H9 (cell line): ENCODE results near the gene ARMC2. TPM values are rescaled to one million over a fixed set of nuclear protein-coding genes. Genes with fewer than 3 reads are reported as not detected.

Experiments used
- DNase-seq: peaks from one replicate; pipeline ENCODE4 v3.0.0-alpha.2; 2017
- H2AFZ ChIP-seq: one replicate; pipeline ENCODE4 v1.6.1; 2013; ENCODE audit warnings: mild to moderate bottlenecking, low read length, control low read depth, moderate library complexity
- H2AK5ac ChIP-seq: 2 replicates; pipeline ENCODE4 v1.6.1; 2013; ENCODE audit warnings: low read length, control low read depth, mixed read lengths; ENCODE audit not compliant: insufficient read length
- H2BK120ac ChIP-seq: one replicate; pipeline ENCODE4 v1.6.1; 2013; ENCODE audit warnings: low read depth, mild to moderate bottlenecking, low read length, control low read depth, inconsistent platforms; ENCODE audit not compliant: poor library complexity, severe bottlenecking
- H2BK12ac ChIP-seq: 2 replicates; pipeline ENCODE4 v1.6.1; 2013; ENCODE audit warnings: low read length, control low read depth, mixed read lengths, low read depth; ENCODE audit not compliant: insufficient read length
- H2BK15ac ChIP-seq: 2 replicates; pipeline ENCODE4 v1.6.1; 2013; ENCODE audit warnings: low read depth, low read length, control low read depth
- H2BK20ac ChIP-seq: one replicate; pipeline ENCODE4 v1.6.1; 2013; ENCODE audit warnings: low read depth, mild to moderate bottlenecking, low read length, control low read depth, inconsistent platforms; ENCODE audit not compliant: poor library complexity, severe bottlenecking
- H2BK5ac ChIP-seq: 2 replicates; pipeline ENCODE4 v1.6.1; 2013; ENCODE audit warnings: low read length, control low read depth, mixed read lengths; ENCODE audit not compliant: insufficient read length
- H3K14ac ChIP-seq: 2 replicates; pipeline ENCODE4 v1.6.1; 2013; ENCODE audit warnings: low read length, control low read depth; ENCODE audit not compliant: insufficient read depth
- H3K18ac ChIP-seq: 2 replicates; pipeline ENCODE4 v1.6.1; 2013; ENCODE audit warnings: low read depth, mild to moderate bottlenecking, mixed read lengths, low read length, control low read depth; ENCODE audit not compliant: insufficient read length
- H3K23ac ChIP-seq: 2 replicates; pipeline ENCODE4 v1.6.1; 2013; ENCODE audit warnings: low read length, control low read depth, mixed read lengths, low read depth; ENCODE audit not compliant: insufficient read length
- H3K23me2 ChIP-seq: 2 replicates; pipeline ENCODE4 v1.6.1; 2013; ENCODE audit warnings: low read depth, mild to moderate bottlenecking, mixed read lengths, low read length, control low read depth; ENCODE audit not compliant: insufficient read length, poor library complexity, severe bottlenecking
- H3K27ac ChIP-seq: 2 replicates; pipeline ENCODE4 v1.5.1; 2013; ENCODE audit warnings: low read length, control low read depth, mixed read lengths, low read depth; ENCODE audit not compliant: insufficient read length
- H3K27me3 ChIP-seq: 2 replicates; pipeline ENCODE4 v1.6.1; 2013; ENCODE audit warnings: low read length, control low read depth, inconsistent platforms; ENCODE audit not compliant: insufficient read depth
- H3K4ac ChIP-seq: 2 replicates; pipeline ENCODE4 v1.6.1; 2013; ENCODE audit warnings: low read depth, mild to moderate bottlenecking, control low read depth, inconsistent platforms, low read length, moderate library complexity
- H3K4me1 ChIP-seq: 2 replicates; pipeline ENCODE4 v1.6.1; 2013; ENCODE audit warnings: low read length, control low read depth, inconsistent platforms; ENCODE audit not compliant: insufficient read depth
- H3K4me2 ChIP-seq: 2 replicates; pipeline ENCODE4 v1.6.1; 2013; ENCODE audit warnings: low read length, control low read depth, mixed read lengths; ENCODE audit not compliant: insufficient read length, insufficient read depth
- H3K56ac ChIP-seq: 2 replicates; pipeline ENCODE4 v1.6.1; 2013; ENCODE audit warnings: low read depth, mild to moderate bottlenecking, mixed read lengths, low read length, control low read depth; ENCODE audit not compliant: insufficient read length
- H3K79me1 ChIP-seq: 2 replicates; pipeline ENCODE4 v1.6.1; 2013; ENCODE audit warnings: low read depth, mild to moderate bottlenecking, moderate library complexity, low read length, control low read depth, inconsistent platforms; ENCODE audit not compliant: insufficient read depth, poor library complexity, severe bottlenecking
- H3K79me2 ChIP-seq: 2 replicates; pipeline ENCODE4 v1.6.1; 2013; ENCODE audit warnings: low read length, control low read depth, inconsistent platforms; ENCODE audit not compliant: insufficient read depth
- H3K9ac ChIP-seq: 2 replicates; pipeline ENCODE4 v1.6.1; 2013; ENCODE audit warnings: low read length, control low read depth, mixed read lengths; ENCODE audit not compliant: insufficient read length; ENCODE audit errors: extremely low read depth
- H3K9me3 ChIP-seq: one replicate; pipeline ENCODE4 v1.6.1; 2013; ENCODE audit warnings: low read depth, low read length, inconsistent platforms; ENCODE audit not compliant: control insufficient read depth
- H3T11ph ChIP-seq: one replicate; pipeline ENCODE4 v1.6.1; 2013; ENCODE audit warnings: mild to moderate bottlenecking, low read length, control low read depth, inconsistent platforms
- H4K20me1 ChIP-seq: one replicate; pipeline ENCODE4 v1.6.1; 2013; ENCODE audit not compliant: control insufficient read depth, insufficient read length, insufficient read depth
- H4K5ac ChIP-seq: 2 replicates; pipeline ENCODE4 v1.6.1; 2013; ENCODE audit warnings: low read depth, mild to moderate bottlenecking, mixed read lengths, low read length, control low read depth; ENCODE audit not compliant: insufficient read length
- H4K8ac ChIP-seq: replicated peaks from 2 replicates; pipeline ENCODE4 v1.6.1; 2013; ENCODE audit warnings: low read length, control low read depth, mixed read lengths, low read depth; ENCODE audit not compliant: insufficient read length
- H4K91ac ChIP-seq: 2 replicates; pipeline ENCODE4 v1.6.1; 2013; ENCODE audit warnings: low read depth, mild to moderate bottlenecking, moderate library complexity, mixed read lengths, low read length, control low read depth; ENCODE audit not compliant: insufficient read length
- H3K27ac Mint-ChIP-seq, 3 experiments: 2 replicates in 2 of 3; 3 replicates in 1 of 3; pipeline ENCODE4 v1.8.0; 2020 to 2021; ENCODE audit warnings: mixed read lengths in 3 of 3, mild to moderate bottlenecking in 1 of 3, moderate library complexity in 1 of 3
- H3K27me3 Mint-ChIP-seq: 2 replicates; pipeline ENCODE4 v1.8.0; 2021; ENCODE audit warnings: low read depth, mild to moderate bottlenecking, moderate library complexity, mixed read lengths
- H3K36me3 Mint-ChIP-seq, 3 experiments: 2 replicates in 2 of 3; 3 replicates in 1 of 3; pipeline ENCODE4 v1.8.0; 2020 to 2021; ENCODE audit warnings: low read depth in 3 of 3, mixed read lengths in 3 of 3; ENCODE audit not compliant: insufficient read depth in 1 of 3
- H3K4me1 Mint-ChIP-seq, 2 experiments: 2 replicates each; pipeline ENCODE4 v1.8.0; 2020; ENCODE audit warnings: mixed read lengths in 2 of 2
- H3K4me3 Mint-ChIP-seq, 2 experiments: 2 replicates in 1 of 2; 3 replicates in 1 of 2; pipeline ENCODE4 v1.8.0; 2020 to 2021; ENCODE audit warnings: mild to moderate bottlenecking in 2 of 2, mixed read lengths in 2 of 2, moderate library complexity in 1 of 2
- H3K9me3 Mint-ChIP-seq, 2 experiments: 2 replicates in 1 of 2; 3 replicates in 1 of 2; pipeline ENCODE4 v1.8.0; 2020; ENCODE audit warnings: mild to moderate bottlenecking in 2 of 2, mixed read lengths in 2 of 2, moderate library complexity in 1 of 2
- CTCF ChIP-seq: fragments of 200-600 bp; sonication (generic); conservative IDR thresholded peaks from 3 replicates; pipeline ENCODE4 v1.8.0; 2021; ENCODE audit warnings: antibody characterized with exemption, mild to moderate bottlenecking
- WGBS: extraction: QIAGEN DNeasy Blood & Tissue Kit; methylation state at CpG from one replicate; pipeline ENCODE4 v1.1.7; 2013; ENCODE audit warnings: missing lambda C conversion rate, low lambda C conversion rate, mixed read lengths; ENCODE audit not compliant: insufficient read length; ENCODE audit errors: extremely low coverage; 5-methylcytosine and 5-hydroxymethylcytosine counted together
- total RNA-seq: library from RNA; stranded (reverse); gene quantifications from 2 replicates; pipeline ENCODE4 v1.2.1, GENCODE V29; 2021

Gene ARMC2
- total RNA-seq, 1 experiment from 2014 or later = 2.8 TPM

GRCh38 chr6:108851756-108852155 is 3.5 kb downstream of the ARMC2 start:
- H3K79me2 ChIP-seq = no peaks in the 10 kb centered on the region
- H4K91ac ChIP-seq = no peak overlapping the region
- no peak overlapping the region for H3K27ac ChIP-seq
- no peak overlapping the region for H3K18ac ChIP-seq
- no peak overlapping the region for H3K56ac ChIP-seq
- H3K23ac ChIP-seq = no peak overlapping the region
- no CpG with 5 or more reads among the region's 1 CpG for whole genome bisulfite sequencing
- peaks cover 3% of the 10 kb centered on the region; the same call in 1 of the 2 replicates for H3K27me3 Mint-ChIP-seq
- H3K27ac Mint-ChIP-seq = no peak overlapping the region
- no peak overlapping the region for H3K4me3 Mint-ChIP-seq
- no peak overlapping the region for H3K9ac ChIP-seq
- no peaks in the 10 kb centered on the region for H4K20me1 ChIP-seq
- no peak for DNase-seq
- no peak overlapping the region for H2BK5ac ChIP-seq
- H2AK5ac ChIP-seq = no peak overlapping the region
- H3K4me1 Mint-ChIP-seq = peaks cover 10% of the 10 kb centered on the region in 2 experiments
- H3K9me3 ChIP-seq = no peaks in the 10 kb centered on the region
- no peak overlapping the region for H2BK15ac ChIP-seq
- no peak overlapping the region for H2BK20ac ChIP-seq
- no peak overlapping the region for H4K8ac ChIP-seq
- no peak for TF ChIP-seq CTCF
- H3K79me1 ChIP-seq = no peaks in the 10 kb centered on the region
- no peaks in the 10 kb centered on the region; the same call in 1 of the 2 replicates for H3K4me1 ChIP-seq
- no peak overlapping the region for H3K4me2 ChIP-seq
- no peak overlapping the region for H4K5ac ChIP-seq
- H2BK12ac ChIP-seq = no peak overlapping the region
- H3K23me2 ChIP-seq = peaks cover 4% of the 10 kb centered on the region
- H3K9me3 Mint-ChIP-seq = peaks cover 3 to 6% of the 10 kb centered on the region in 2 experiments; a peak in 3 of 5 replicates
- no peak overlapping the region for H3T11ph ChIP-seq
- H3K4ac ChIP-seq = no peak overlapping the region
- no peak overlapping the region for H2BK120ac ChIP-seq
- peaks cover 22 to 24% (median 22%) of the 10 kb centered on the region in 3 experiments for H3K36me3 Mint-ChIP-seq
- no peak overlapping the region for H2AFZ ChIP-seq
- peaks cover 2% of the 10 kb centered on the region; the same call in 1 of the 2 replicates for H3K27me3 ChIP-seq
- H3K14ac ChIP-seq = no peak overlapping the region
